T-cell (primary cell): ENCODE results near the gene GATAD2A. TPM values are rescaled to one million over a fixed set of nuclear protein-coding genes. Genes with fewer than 3 reads are reported as not detected.

ENCODE experiments used
- ATAC-seq, 4 experiments: fragments of 200-7000 bp in 3 of 4; fragments of 150-1000 bp in 1 of 4; cut with Tn5 transposase; replicated peaks in 1 of 4; 1 replicate in 3 of 4; 2 replicates in 1 of 4; pipeline ENCODE4 v1.10.0; 2021; ENCODE audit warnings: moderate library complexity in 3 of 4, mild to moderate bottlenecking in 2 of 4, moderate number of reproducible peaks in 1 of 4
- CTCF ChIA-PET, 2 donors: fragments of 300-600 bp; sonication (Branson Sonifier 250); formaldehyde crosslinking; loops; one replicate each; lab custom pipeline; 2022; ENCODE audit warnings: antibody characterized with exemption in 2 of 2; lab: Charles Lee
- POLR2A ChIA-PET, 2 donors: fragments of 300-600 bp; sonication (Branson Sonifier 250); formaldehyde crosslinking; loops; one replicate each; lab custom pipeline; 2022; ENCODE audit warnings: antibody characterized with exemption in 2 of 2; lab: Charles Lee
- DNase-seq, 35 experiments: peaks; one replicate each; pipeline versions ENCODE4 v3.0.0 to v3.0.0-alpha.2; 2013 to 2023
- H3K27ac ChIP-seq: one replicate; pipeline ENCODE4 v1.5.1; 2013; ENCODE audit warnings: low read length
- H3K27me3 ChIP-seq, 2 experiments: replicated peaks in 1 of 2; 1 replicate in 1 of 2; 2 replicates in 1 of 2; pipeline versions ENCODE4 v1.6.1 to v1.7.0; 2013; ENCODE audit warnings: low read length in 1 of 2, mixed read lengths in 1 of 2; ENCODE audit not compliant: control insufficient read depth in 2 of 2, insufficient read depth in 2 of 2; ENCODE audit errors: extremely low read depth in 1 of 2
- H3K36me3 ChIP-seq, 2 donors: 1 replicate in 1 of 2; 2 replicates in 1 of 2; pipeline versions ENCODE4 v1.6.1 to v1.7.0; 2013; ENCODE audit warnings: low read length in 1 of 2; ENCODE audit not compliant: control insufficient read depth in 2 of 2, insufficient read depth in 1 of 2; ENCODE audit errors: extremely low read depth in 1 of 2
- H3K4me1 ChIP-seq, 2 experiments: 1 replicate in 1 of 2; 2 replicates in 1 of 2; pipeline versions ENCODE4 v1.6.1 to v1.7.0; 2013; ENCODE audit warnings: low read length in 2 of 2, mixed read lengths in 1 of 2; ENCODE audit not compliant: insufficient read depth in 2 of 2, control insufficient read depth in 1 of 2; ENCODE audit errors: extremely low read depth in 1 of 2
- H3K4me3 ChIP-seq, 2 donors: 1 replicate in 1 of 2; 2 replicates in 1 of 2; pipeline versions ENCODE4 v1.5.1 to v1.7.0; 2013; ENCODE audit warnings: mild to moderate bottlenecking in 2 of 2, low read length in 1 of 2, moderate library complexity in 1 of 2; ENCODE audit not compliant: control insufficient read depth in 1 of 2; ENCODE audit errors: extremely low read depth in 1 of 2
- H3K9me3 ChIP-seq: 2 replicates; pipeline ENCODE4 v1.7.0; 2013
- H3K27ac Mint-ChIP-seq, 2 donors: one replicate each; pipeline ENCODE4 v1.8.0; 2020 to 2021; ENCODE audit warnings: mild to moderate bottlenecking in 2 of 2, mixed read lengths in 2 of 2
- H3K27me3 Mint-ChIP-seq, 2 donors: one replicate each; pipeline ENCODE4 v1.8.0; 2021 to 2022; ENCODE audit warnings: mixed read lengths in 2 of 2
- H3K36me3 Mint-ChIP-seq: one replicate; pipeline ENCODE4 v1.8.0; 2021; ENCODE audit warnings: mixed read lengths
- H3K4me1 Mint-ChIP-seq, 3 donors: one replicate each; pipeline ENCODE4 v1.8.0; 2020 to 2022; ENCODE audit warnings: mixed read lengths in 3 of 3, mild to moderate bottlenecking in 1 of 3
- H3K4me3 Mint-ChIP-seq, 3 donors: one replicate each; pipeline ENCODE4 v1.8.0; 2020 to 2022; ENCODE audit warnings: mild to moderate bottlenecking in 3 of 3, mixed read lengths in 3 of 3, moderate library complexity in 3 of 3
- H3K9me3 Mint-ChIP-seq, 3 donors: one replicate each; pipeline ENCODE4 v1.8.0; 2020 to 2022; ENCODE audit warnings: mixed read lengths in 3 of 3
- WGBS: methylation state at CpG from one replicate; pipeline ENCODE4 v1.1.5; 2013; ENCODE audit warnings: missing lambda C conversion rate; ENCODE audit not compliant: insufficient coverage; 5-methylcytosine and 5-hydroxymethylcytosine counted together
- total RNA-seq, 35 experiments: library from RNA in 6 of 35; stranded (reverse) in 6 of 35; fragments of 120-200 nt in 1 of 35; gene quantifications; one replicate each; pipeline versions ENCODE4 v1.2.1 to v1.2.4 and lab custom pipeline; 2013 to 2026

Gene GATAD2A
- total RNA-seq, 5 donors from 2014 or later (not counting 1 experiment from before 2014, with no cell fraction given) = 114 to 144 (median 133) TPM

GRCh38 chr19:19402656-19403372 is 2.7 kb upstream of the GATAD2A start:
- ChIA-PET POLR2A (interaction anchor here in 1 of 2 donors (0.7 kb wide), 1 partner anchor 386 kb away, joined by 4 read pairs; no protein-coding TSS in a partner anchor), CTCF (interaction anchor here (1.4 to 2.1 kb wide), 2 partner anchors 86 to 87 kb away, joined by 8 to 9 read pairs; no protein-coding TSS in a partner anchor)
- H3K36me3 ChIP-seq = no peaks in the 10 kb centered on the region
- no peak overlapping the region for H3K4me3 ChIP-seq
- H3K4me1 Mint-ChIP-seq = peaks cover 45 to 55% (median 52%) of the 10 kb centered on the region in 3 donors
- H3K27ac ChIP-seq = no peak overlapping the region
- H3K9me3 Mint-ChIP-seq = no peaks in the 10 kb centered on the region
- no peak overlapping the region for H3K4me3 Mint-ChIP-seq
- H3K4me1 ChIP-seq = peaks cover 10 to 21% of the 10 kb centered on the region in 2 experiments
- ATAC-seq (no peak), DNase-seq (no peak)
- 100% methylated on average over 6 of the region's 11 CpGs for WGBS
- H3K27me3 ChIP-seq = no peaks in the 10 kb centered on the region
- H3K27ac Mint-ChIP-seq = peak overlapping the region; percentile 72 to 79
- no peaks in the 10 kb centered on the region for H3K27me3 Mint-ChIP-seq
- H3K9me3 ChIP-seq = no peaks in the 10 kb centered on the region
- H3K36me3 Mint-ChIP-seq = no peaks in the 10 kb centered on the region

- Histone ChIP-seq H3K27ac (peak overlapping the region; percentile 11), H3K4me1 (peaks cover 13 to 21% of the 10 kb centered on the region in 2 experiments), H3K27me3 (no peaks in the 10 kb centered on the region), H3K4me3 (no peak overlapping the region), H3K36me3 (no peaks in the 10 kb centered on the region), H3K9me3 (no peaks in the 10 kb centered on the region)
- ATAC-seq = no peak
- POLR2A ChIA-PET = interaction anchor here in 1 of 2 donors (0.9 kb wide), 1 partner anchor 44 kb away, joined by 3 read pairs; no protein-coding TSS in a partner anchor
- CTCF ChIA-PET = interaction anchor here in 1 of 2 donors (1.0 kb wide), 1 partner anchor 39 kb away, joined by 3 read pairs; no protein-coding TSS in a partner anchor
- WGBS = 85% methylated on average over 2 of the region's 5 CpGs
- Mint-ChIP-seq H3K27me3 (no peaks in the 10 kb centered on the region), H3K4me1 (peaks cover 52 to 61% (median 58%) of the 10 kb centered on the region in 3 donors), H3K27ac (peak overlapping the region; percentile 72 to 79), H3K4me3 (peak overlapping the region; percentile 37 to 95 (median 54)), H3K9me3 (no peaks in the 10 kb centered on the region), H3K36me3 (no peaks in the 10 kb centered on the region)
- DNase-seq = no peak
Measured at GRCh38 chr19:19403373-19403901, 2.0 kb upstream of the GATAD2A start.

- Mint-ChIP-seq H3K4me1 (peaks cover 68 to 78% (median 75%) of the 10 kb centered on the region in 3 donors), H3K36me3 (no peaks in the 10 kb centered on the region), H3K27ac (peak overlapping the region; percentile 91 to 95), H3K27me3 (no peaks in the 10 kb centered on the region), H3K9me3 (no peaks in the 10 kb centered on the region), H3K4me3 (peak overlapping the region; percentile 95)
- H3K27ac ChIP-seq = peak overlapping the region; percentile 61
- no peaks in the 10 kb centered on the region for H3K36me3 ChIP-seq
- ATAC-seq (peak; percentile 13 to 37 (median 24)), DNase-seq (peak in 23 of 35 experiments; percentile 10 to 61 (median 23))
- ChIA-PET POLR2A (interaction anchor here in 1 of 2 donors (0.9 kb wide), 1 partner anchor 84 kb away, joined by 3 read pairs; no protein-coding TSS in a partner anchor), CTCF (interaction anchor here (0.5 to 2.9 kb wide), 10 partner anchors 10 to 86 kb away, joined by 3 to 31 read pairs (median 4); no protein-coding TSS in a partner anchor)
- no peaks in the 10 kb centered on the region for H3K27me3 ChIP-seq
- peaks cover 14 to 48% of the 10 kb centered on the region in 2 experiments for H3K4me1 ChIP-seq
- H3K9me3 ChIP-seq = no peaks in the 10 kb centered on the region
- WGBS = under 1% methylated on average over 85 of the region's 87 CpGs
- H3K4me3 ChIP-seq = peak overlapping the region; percentile 68 to 69
Measured at GRCh38 chr19:19405971-19406877, 749 bp downstream of the GATAD2A start.

GRCh38 chr19:19406878-19407632 is 1.6 kb downstream of the GATAD2A start:
- Histone ChIP-seq H3K27ac (peak overlapping the region; percentile 61), H3K4me1 (peaks cover 14 to 52% of the 10 kb centered on the region in 2 experiments), H3K4me3 (peak overlapping the region; percentile 68 to 69), H3K36me3 (no peaks in the 10 kb centered on the region), H3K27me3 (no peaks in the 10 kb centered on the region), H3K9me3 (no peaks in the 10 kb centered on the region)
- Mint-ChIP-seq H3K27ac (peak overlapping the region; percentile 91 to 95), H3K4me1 (peaks cover 73 to 78% (median 77%) of the 10 kb centered on the region in 3 donors), H3K4me3 (peak overlapping the region; percentile 95), H3K36me3 (no peaks in the 10 kb centered on the region), H3K27me3 (no peaks in the 10 kb centered on the region), H3K9me3 (no peaks in the 10 kb centered on the region)
- WGBS = 72% methylated on average over 4 of the region's 12 CpGs
- DNase-seq = peak in 28 of 35 experiments; percentile 22 to 68 (median 38)
- CTCF ChIA-PET = interaction anchor here (0.5 to 2.9 kb wide), 9 partner anchors 40 to 86 kb away, joined by 3 to 31 read pairs (median 3); no protein-coding TSS in a partner anchor
- POLR2A ChIA-PET = no interaction called here
- ATAC-seq = peak; percentile 25 to 45 (median 32)

GRCh38 chr19:19407633-19407930 is 2.1 kb downstream of the GATAD2A start:
- Histone ChIP-seq H3K27ac (peak overlapping the region; percentile 22), H3K9me3 (no peaks in the 10 kb centered on the region), H3K4me3 (peak overlapping the region in 1 of 2 donors; percentile 69), H3K27me3 (no peaks in the 10 kb centered on the region), H3K36me3 (no peaks in the 10 kb centered on the region), H3K4me1 (peaks cover 14 to 56% of the 10 kb centered on the region in 2 experiments)
- H3K27me3 Mint-ChIP-seq = no peaks in the 10 kb centered on the region
- WGBS = 92% methylated on average over 2 of the region's 4 CpGs
- CTCF ChIA-PET = interaction anchor here (0.6 to 1.2 kb wide), 6 partner anchors 40 to 82 kb away, joined by 3 to 8 read pairs (median 3); no protein-coding TSS in a partner anchor
- H3K4me1 Mint-ChIP-seq = peaks cover 76 to 82% (median 81%) of the 10 kb centered on the region in 3 donors
- H3K9me3 Mint-ChIP-seq = no peaks in the 10 kb centered on the region
- H3K4me3 Mint-ChIP-seq = peak overlapping the region; percentile 95
- ATAC-seq = no peak
- POLR2A ChIA-PET = no interaction called here
- no peak for DNase-seq
- peaks cover 4% of the 10 kb centered on the region for H3K36me3 Mint-ChIP-seq
- peak overlapping the region; percentile 91 to 95 for H3K27ac Mint-ChIP-seq
